GM23338 (cell line): ENCODE results near the gene STXBP5. TPM values are rescaled to one million over a fixed set of nuclear protein-coding genes. Genes with fewer than 3 reads are reported as not detected.

Experiments
- ATAC-seq: fragments of 200-7000 bp; cut with Tn5 transposase; 3 replicates; pipeline ENCODE4 v1.9.1; 2020
- DNase-seq: peaks from one replicate; pipeline ENCODE4 v3.0.0-alpha.2; 2015; ENCODE audit warnings: low spot score
- H2AFZ ChIP-seq: fragments of 200-600 bp; sonication (generic); 2 replicates; pipeline ENCODE4 v1.8.0; 2016; ENCODE audit warnings: antibody characterized with exemption, mild to moderate bottlenecking, moderate library complexity
- H3F3A ChIP-seq: fragments of 200-600 bp; sonication (generic); replicated peaks from 2 replicates; pipeline ENCODE4 v1.8.0; 2017; ENCODE audit warnings: antibody characterized with exemption, mixed run types, low read depth
- H3K27ac ChIP-seq: fragments of 200-600 bp; sonication (generic); 2 replicates; pipeline ENCODE4 v1.6.1; 2016; ENCODE audit warnings: low read depth
- H3K27me3 ChIP-seq: fragments of 200-600 bp; sonication (generic); 2 replicates; pipeline ENCODE4 v1.8.0; 2016; ENCODE audit warnings: mild to moderate bottlenecking, mixed run types, moderate library complexity; ENCODE audit not compliant: insufficient read depth
- H3K36me3 ChIP-seq: fragments of 200-600 bp; sonication (generic); 2 replicates; pipeline ENCODE4 v1.8.0; 2016; ENCODE audit warnings: mild to moderate bottlenecking; ENCODE audit not compliant: insufficient read depth
- H3K4me1 ChIP-seq: fragments of 200-600 bp; sonication (generic); 2 replicates; pipeline ENCODE4 v1.8.0; 2016; ENCODE audit warnings: mild to moderate bottlenecking, moderate library complexity; ENCODE audit not compliant: insufficient read depth
- H3K4me2 ChIP-seq: fragments of 200-600 bp; sonication (generic); 2 replicates; pipeline ENCODE4 v1.7.1; 2017; ENCODE audit warnings: mixed run types
- H3K4me3 ChIP-seq: fragments of 200-600 bp; sonication (generic); 2 replicates; pipeline ENCODE4 v1.6.1; 2016; ENCODE audit warnings: mixed run types
- H3K79me2 ChIP-seq: fragments of 200-600 bp; sonication (generic); replicated peaks from 2 replicates; pipeline ENCODE4 v1.8.0; 2017; ENCODE audit warnings: mild to moderate bottlenecking; ENCODE audit not compliant: insufficient read depth
- H3K9me2 ChIP-seq: fragments of 200-600 bp; sonication (generic); 2 replicates; pipeline ENCODE4 v1.8.0; 2017; ENCODE audit not compliant: insufficient read depth
- H4K20me1 ChIP-seq: fragments of 200-600 bp; sonication (generic); replicated peaks from 2 replicates; pipeline ENCODE4 v1.8.0; 2017; ENCODE audit warnings: mild to moderate bottlenecking; ENCODE audit not compliant: insufficient read depth
- H3K27ac Mint-ChIP-seq: 2 replicates; pipeline ENCODE4 v1.8.0; 2020; ENCODE audit warnings: inconsistent platforms, mild to moderate bottlenecking, moderate library complexity, mixed read lengths
- H3K27me3 Mint-ChIP-seq: 3 replicates; pipeline ENCODE4 v1.8.0; 2022; ENCODE audit warnings: low read depth, mild to moderate bottlenecking, moderate library complexity, mixed read lengths, inconsistent platforms; ENCODE audit not compliant: insufficient read depth, poor library complexity
- H3K36me3 Mint-ChIP-seq: 3 replicates; pipeline ENCODE4 v1.8.0; 2021; ENCODE audit warnings: low read depth, mild to moderate bottlenecking, inconsistent platforms, moderate library complexity, mixed read lengths
- H3K4me1 Mint-ChIP-seq: 3 replicates; pipeline ENCODE4 v1.8.0; 2020; ENCODE audit warnings: mild to moderate bottlenecking, inconsistent platforms, mixed read lengths
- H3K4me3 Mint-ChIP-seq: 3 replicates; pipeline ENCODE4 v1.8.0; 2021; ENCODE audit warnings: moderate library complexity, mild to moderate bottlenecking, inconsistent platforms, mixed read lengths
- H3K9me3 Mint-ChIP-seq: 3 replicates; pipeline ENCODE4 v1.8.0; 2020; ENCODE audit warnings: moderate library complexity, mild to moderate bottlenecking, inconsistent platforms, mixed read lengths
- CTCF ChIP-seq, 2 experiments: fragments of 200-600 bp in 1 of 2; sonication (generic) in 1 of 2; conservative IDR thresholded peaks; 2 replicates each; pipeline versions ENCODE4 v1.5.1 to v1.6.1; 2016 to 2017; ENCODE audit warnings: antibody characterized with exemption in 2 of 2, low read depth in 2 of 2, mild to moderate bottlenecking in 2 of 2, moderate library complexity in 1 of 2
- ETS1 ChIP-seq: IDR thresholded peaks from 2 replicates; pipeline ENCODE4 v1.6.1; 2016; ENCODE audit warnings: antibody characterized with exemption
- EZH2 ChIP-seq: fragments of 200-600 bp; sonication (generic); IDR thresholded peaks from one replicate; pipeline ENCODE4 v1.8.0; 2017; ENCODE audit warnings: antibody characterized with exemption, mild to moderate bottlenecking, low read depth; ENCODE audit not compliant: unreplicated experiment
- NANOG ChIP-seq: IDR thresholded peaks from 2 replicates; pipeline ENCODE4 v1.6.1; 2016; ENCODE audit warnings: antibody characterized with exemption, borderline replicate concordance
- STAT1 ChIP-seq: IDR thresholded peaks from one replicate; pipeline ENCODE4 v1.6.1; 2016; ENCODE audit warnings: antibody characterized with exemption; ENCODE audit not compliant: unreplicated experiment
- ZNF331 ChIP-seq: fragments of 250-450 bp; sonication (Bioruptor Pico); IDR thresholded peaks from 2 replicates; pipeline ENCODE4 v1.5.0; 2020; ENCODE audit warnings: low read depth, mild to moderate bottlenecking, moderate library complexity
- ZNF462 ChIP-seq: fragments of 250-450 bp; sonication (Bioruptor Pico); IDR thresholded peaks from 2 replicates; pipeline ENCODE4 v1.5.0; 2020; ENCODE audit warnings: mild to moderate bottlenecking, moderate library complexity
- polyA plus RNA-seq: library from polyadenylated mRNA; unstranded; fragments of >200 nt; fragmentation: Nextera tagmentation; extraction: Ambion mirVana; gene quantifications from 2 replicates; pipeline ENCODE4 v1.2.1, GENCODE V29; 2016
- total RNA-seq: library from RNA; depleted of rRNA; stranded (reverse); fragments of >200 nt; shearing (Covaris generic); gene quantifications from 2 replicates; pipeline ENCODE4 v1.2.3, GENCODE V29; 2014

STXBP5 gene
- total and polyA plus RNA-seq, 2 experiments from 2014 or later: 3.9 to 17.8 TPM

GRCh38 chr6:147268254-147268653, 64.0 kb downstream of the STXBP5 start (continued):
- TF ChIP-seq ZNF462 (CRISPR knock-in tag): no peak
- TF ChIP-seq ZNF331 (CRISPR knock-in tag): no peak
- no peak for TF ChIP-seq ETS1

- H2AFZ ChIP-seq: no peak overlapping the region
- H3F3A ChIP-seq: no peaks in the 10 kb centered on the region
- H3K4me2 ChIP-seq: no peak overlapping the region
- no peaks in the 10 kb centered on the region for H3K4me1 Mint-ChIP-seq
- H3K36me3 Mint-ChIP-seq: peaks cover 25% of the 10 kb centered on the region
- no peaks in the 10 kb centered on the region; the same call in 1 of the 2 replicates for H4K20me1 ChIP-seq
- H3K27me3 ChIP-seq: no peaks in the 10 kb centered on the region
- H3K9me2 ChIP-seq: no peaks in the 10 kb centered on the region
- 0 out of 3 replicates have a peak, but pooled peaks cover 2% of the 10 kb centered on the region for H3K9me3 Mint-ChIP-seq
- H3K4me1 ChIP-seq: no peaks in the 10 kb centered on the region
- H3K27me3 Mint-ChIP-seq: no peaks in the 10 kb centered on the region
- H3K27ac ChIP-seq: no peak overlapping the region
- H3K4me3 ChIP-seq: no peak overlapping the region
- peaks cover 9% of the 10 kb centered on the region; the same call in 1 of the 2 replicates for H3K36me3 ChIP-seq
- no peak overlapping the region for H3K27ac Mint-ChIP-seq
- no peaks in the 10 kb centered on the region for H3K79me2 ChIP-seq
- ATAC-seq (no peak), DNase-seq (no peak)
- H3K4me3 Mint-ChIP-seq: no peak overlapping the region
- TF ChIP-seq STAT1 (no peak), NANOG (no peak), CTCF (conservative IDR thresholded peaks at IDR 0.05; ENCODE audit: low read depth in 2 of 2) (no peak), ZNF462 (CRISPR knock-in tag) (no peak), EZH2 (no peak)
Measured at GRCh38 chr6:147274012-147274411, 69.8 kb downstream of the STXBP5 start.
